ENCODE data around the gene ENTR1.

Gene ENTR1

DNA sequence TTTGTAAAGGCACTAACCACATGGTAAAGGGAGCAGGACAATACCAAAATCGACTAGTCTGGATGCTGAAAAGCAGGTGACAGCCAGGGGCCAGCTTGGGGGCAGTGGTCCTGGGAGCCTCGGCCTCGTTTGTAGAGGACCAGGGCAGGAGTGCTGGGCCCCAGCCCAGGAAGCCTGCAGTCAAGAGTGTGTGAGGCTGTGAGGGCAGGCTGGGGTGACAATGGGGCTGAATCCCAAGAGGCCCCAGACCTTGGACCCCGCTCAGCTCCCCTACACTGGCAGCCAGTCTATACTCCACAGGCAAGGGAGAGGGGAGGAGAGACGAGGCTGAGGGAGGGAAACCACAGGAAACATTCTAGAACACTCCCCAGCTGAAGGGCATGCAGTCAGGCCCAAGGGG is 31.9 kb upstream of the ENTR1 start:
- POLR2A ChIA-PET = interaction anchor here (1.7 kb wide), 1 partner anchor 18 kb away, joined by 6 read pairs; no protein-coding TSS in a partner anchor

DNA sequence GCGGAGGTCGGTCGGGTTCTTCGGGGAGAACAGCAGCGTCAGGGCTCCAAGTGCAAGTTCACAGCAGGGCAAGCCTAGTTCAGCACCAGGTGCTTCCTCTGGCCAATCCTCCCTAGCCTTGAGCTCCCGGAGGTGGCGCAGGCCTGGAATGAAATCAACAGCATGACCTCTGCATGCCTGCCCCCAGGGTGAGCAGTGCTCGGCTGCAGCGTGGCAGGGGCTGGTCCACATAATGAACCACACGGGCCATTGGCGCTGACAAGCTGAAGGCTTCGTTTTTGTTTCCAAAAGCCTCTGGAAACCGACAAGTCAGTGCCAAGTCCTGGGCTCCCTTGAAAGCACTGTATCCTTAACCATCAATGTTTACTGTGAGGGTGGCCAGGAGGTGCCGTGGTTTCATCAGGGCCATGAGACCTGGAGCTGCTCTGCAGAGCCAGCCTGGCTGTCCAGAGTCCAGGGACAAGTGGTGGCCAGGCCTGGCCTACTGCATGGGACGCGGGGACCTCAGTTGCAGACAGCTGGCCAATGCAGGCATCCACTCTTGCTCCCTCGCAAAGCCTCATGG is 31.3 kb upstream of the ENTR1 start:
- Histone ChIP-seq H3K4me3 (ENCODE audit: low read depth, low read length) (no peak overlapping the region), H3K4me1 (ENCODE audit: control insufficient read depth, insufficient read depth, low read length) (0 out of 2 replicates have a peak, but pooled peaks cover 2% of the 10 kb centered on the region), H3K27ac (ENCODE audit: extremely low read depth, low read depth, low read length) (no peak overlapping the region), H3K9me3 (ENCODE audit: control insufficient read depth, insufficient read depth, low read depth, low read length) (no peaks in the 10 kb centered on the region), H3K36me3 (ENCODE audit: control insufficient read depth in 2 of 2, insufficient read depth in 1 of 2, low read length in 2 of 2) (peaks cover 11 to 73% of the 10 kb centered on the region in 2 experiments; a peak in 2 of 3 replicates)
- TF ChIP-seq KLF16 (tag by site-specific recombination; IDR thresholded peaks at IDR 0.05) (no peak), ZNF426 (tag by site-specific recombination; IDR thresholded peaks at IDR 0.05) (no peak)
- CTCF ChIA-PET = interaction anchor here (0.6 to 3.4 kb wide), 5 partner anchors 8 to 103 kb away, joined by 3 to 9 read pairs (median 4); no protein-coding TSS in a partner anchor
- POLR2A ChIA-PET = interaction anchor here (1.7 kb wide), 1 partner anchor 17 kb away, joined by 6 read pairs; no protein-coding TSS in a partner anchor

More for the DNA sequence above, 31.9 kb upstream of the ENTR1 start:
- no peak overlapping the region for H3K4me3 ChIP-seq (ENCODE audit: low read depth, low read length)
- CTCF ChIA-PET = interaction anchor here (0.9 to 3.4 kb wide), 2 partner anchors 16 to 104 kb away, joined by 3 to 9 read pairs; no protein-coding TSS in a partner anchor
- peaks cover 11 to 73% of the 10 kb centered on the region in 2 experiments; a peak in 2 of 3 replicates for H3K36me3 ChIP-seq (ENCODE audit: control insufficient read depth in 2 of 2, insufficient read depth in 1 of 2, low read length in 2 of 2)
- no peaks in the 10 kb centered on the region for H3K9me3 ChIP-seq (ENCODE audit: control insufficient read depth, insufficient read depth, low read depth, low read length)
- H3K4me1 ChIP-seq (ENCODE audit: control insufficient read depth, insufficient read depth, low read length) = 0 out of 2 replicates have a peak, but pooled peaks cover 2% of the 10 kb centered on the region
- no peak for TF ChIP-seq ZNF785 (tag by site-specific recombination; IDR thresholded peaks at IDR 0.05)
- no peak for TF ChIP-seq ZNF10 (tag by site-specific recombination; IDR thresholded peaks at IDR 0.05)
- no peak for TF ChIP-seq ZFP41 (tag by site-specific recombination; IDR thresholded peaks at IDR 0.05; ENCODE audit: borderline replicate concordance)
- no peak overlapping the region for H3K27ac ChIP-seq (ENCODE audit: extremely low read depth, low read depth, low read length)

DNA sequence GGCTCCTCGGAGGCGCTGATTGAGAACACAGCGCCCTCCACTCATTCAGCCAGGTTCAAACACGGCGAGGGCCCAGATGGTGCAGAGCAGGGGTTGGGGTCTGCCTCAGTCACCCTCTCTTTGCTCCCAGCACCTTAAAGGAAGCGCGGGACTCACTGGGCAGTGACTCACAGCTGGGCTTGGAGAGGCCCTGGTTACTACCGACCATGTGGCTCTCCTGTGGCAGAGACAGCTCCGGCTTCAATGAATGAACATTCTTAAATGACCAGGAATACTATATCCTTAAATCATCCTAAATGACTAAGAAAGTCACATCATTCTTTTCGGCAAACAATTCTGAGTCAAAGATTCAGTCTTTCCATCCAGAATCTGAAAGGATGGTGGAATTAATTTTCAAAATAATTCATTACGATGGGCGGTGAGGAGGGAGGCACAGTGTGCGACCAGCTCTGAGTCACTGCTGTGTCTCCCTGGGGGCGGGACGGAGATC is 30.8 kb upstream of the ENTR1 start:
- Histone ChIP-seq H3K9me3 (ENCODE audit: control insufficient read depth, insufficient read depth, low read depth, low read length) (no peaks in the 10 kb centered on the region), H3K4me3 (ENCODE audit: low read depth, low read length) (no peak overlapping the region), H3K4me1 (ENCODE audit: control insufficient read depth, insufficient read depth, low read length) (0 out of 2 replicates have a peak, but pooled peaks cover 2% of the 10 kb centered on the region), H3K27ac (ENCODE audit: extremely low read depth, low read depth, low read length) (no peak overlapping the region), H3K36me3 (ENCODE audit: control insufficient read depth in 2 of 2, insufficient read depth in 1 of 2, low read length in 2 of 2) (peaks cover 9 to 74% of the 10 kb centered on the region in 2 experiments; a peak in 2 of 3 replicates)
- ChIA-PET POLR2A (no interaction called here), CTCF (interaction anchor here (0.6 to 3.9 kb wide), 7 partner anchors 9 to 47 kb away, joined by 3 to 17 read pairs (median 5); no protein-coding TSS in a partner anchor)
- TF ChIP-seq ZNF335 (tag by site-specific recombination; conservative IDR thresholded peaks at IDR 0.05) = no peak
- TF ChIP-seq ZNF423 (tag by site-specific recombination; IDR thresholded peaks at IDR 0.05) = no peak
- TF ChIP-seq, protein P1, sequence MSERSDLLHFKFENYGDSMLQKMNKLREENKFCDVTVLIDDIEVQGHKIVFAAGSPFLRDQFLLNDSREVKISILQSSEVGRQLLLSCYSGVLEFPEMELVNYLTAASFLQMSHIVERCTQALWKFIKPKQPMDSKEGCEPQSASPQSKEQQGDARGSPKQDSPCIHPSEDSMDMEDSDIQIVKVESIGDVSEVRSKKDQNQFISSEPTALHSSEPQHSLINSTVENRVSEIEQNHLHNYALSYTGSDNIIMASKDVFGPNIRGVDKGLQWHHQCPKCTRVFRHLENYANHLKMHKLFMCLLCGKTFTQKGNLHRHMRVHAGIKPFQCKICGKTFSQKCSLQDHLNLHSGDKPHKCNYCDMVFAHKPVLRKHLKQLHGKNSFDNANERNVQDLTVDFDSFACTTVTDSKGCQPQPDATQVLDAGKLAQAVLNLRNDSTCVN (tag by site-specific recombination; optimal IDR thresholded peaks at IDR 0.05) = no peak
- TF ChIP-seq, protein P2, sequence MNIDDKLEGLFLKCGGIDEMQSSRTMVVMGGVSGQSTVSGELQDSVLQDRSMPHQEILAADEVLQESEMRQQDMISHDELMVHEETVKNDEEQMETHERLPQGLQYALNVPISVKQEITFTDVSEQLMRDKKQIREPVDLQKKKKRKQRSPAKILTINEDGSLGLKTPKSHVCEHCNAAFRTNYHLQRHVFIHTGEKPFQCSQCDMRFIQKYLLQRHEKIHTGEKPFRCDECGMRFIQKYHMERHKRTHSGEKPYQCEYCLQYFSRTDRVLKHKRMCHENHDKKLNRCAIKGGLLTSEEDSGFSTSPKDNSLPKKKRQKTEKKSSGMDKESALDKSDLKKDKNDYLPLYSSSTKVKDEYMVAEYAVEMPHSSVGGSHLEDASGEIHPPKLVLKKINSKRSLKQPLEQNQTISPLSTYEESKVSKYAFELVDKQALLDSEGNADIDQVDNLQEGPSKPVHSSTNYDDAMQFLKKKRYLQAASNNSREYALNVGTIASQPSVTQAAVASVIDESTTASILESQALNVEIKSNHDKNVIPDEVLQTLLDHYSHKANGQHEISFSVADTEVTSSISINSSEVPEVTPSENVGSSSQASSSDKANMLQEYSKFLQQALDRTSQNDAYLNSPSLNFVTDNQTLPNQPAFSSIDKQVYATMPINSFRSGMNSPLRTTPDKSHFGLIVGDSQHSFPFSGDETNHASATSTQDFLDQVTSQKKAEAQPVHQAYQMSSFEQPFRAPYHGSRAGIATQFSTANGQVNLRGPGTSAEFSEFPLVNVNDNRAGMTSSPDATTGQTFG (tag by site-specific recombination; IDR thresholded peaks at IDR 0.05; ENCODE audit: borderline replicate concordance) = no peak
- no peak for TF ChIP-seq ZNF768 (tag by site-specific recombination; IDR thresholded peaks at IDR 0.05)
- TF ChIP-seq ZBTB20 (tag by site-specific recombination; IDR thresholded peaks at IDR 0.05) = no peak
- TF ChIP-seq TCF7L2 (IDR thresholded peaks at IDR 0.05; ENCODE audit: borderline replicate concordance, low read depth, low read length) = no peak
- TF ChIP-seq ZNF121 (tag by site-specific recombination; IDR thresholded peaks at IDR 0.05) = no peak
- TF ChIP-seq ZNF660 (tag by site-specific recombination; IDR thresholded peaks at IDR 0.05) = no peak
- TF ChIP-seq ZNF155 (tag by site-specific recombination; IDR thresholded peaks at IDR 0.05) = no peak
- no peak for TF ChIP-seq ZNF596 (tag by site-specific recombination; IDR thresholded peaks at IDR 0.05)
- no peak for TF ChIP-seq ZNF140 (tag by site-specific recombination; IDR thresholded peaks at IDR 0.05)
- TF ChIP-seq, protein P3, sequence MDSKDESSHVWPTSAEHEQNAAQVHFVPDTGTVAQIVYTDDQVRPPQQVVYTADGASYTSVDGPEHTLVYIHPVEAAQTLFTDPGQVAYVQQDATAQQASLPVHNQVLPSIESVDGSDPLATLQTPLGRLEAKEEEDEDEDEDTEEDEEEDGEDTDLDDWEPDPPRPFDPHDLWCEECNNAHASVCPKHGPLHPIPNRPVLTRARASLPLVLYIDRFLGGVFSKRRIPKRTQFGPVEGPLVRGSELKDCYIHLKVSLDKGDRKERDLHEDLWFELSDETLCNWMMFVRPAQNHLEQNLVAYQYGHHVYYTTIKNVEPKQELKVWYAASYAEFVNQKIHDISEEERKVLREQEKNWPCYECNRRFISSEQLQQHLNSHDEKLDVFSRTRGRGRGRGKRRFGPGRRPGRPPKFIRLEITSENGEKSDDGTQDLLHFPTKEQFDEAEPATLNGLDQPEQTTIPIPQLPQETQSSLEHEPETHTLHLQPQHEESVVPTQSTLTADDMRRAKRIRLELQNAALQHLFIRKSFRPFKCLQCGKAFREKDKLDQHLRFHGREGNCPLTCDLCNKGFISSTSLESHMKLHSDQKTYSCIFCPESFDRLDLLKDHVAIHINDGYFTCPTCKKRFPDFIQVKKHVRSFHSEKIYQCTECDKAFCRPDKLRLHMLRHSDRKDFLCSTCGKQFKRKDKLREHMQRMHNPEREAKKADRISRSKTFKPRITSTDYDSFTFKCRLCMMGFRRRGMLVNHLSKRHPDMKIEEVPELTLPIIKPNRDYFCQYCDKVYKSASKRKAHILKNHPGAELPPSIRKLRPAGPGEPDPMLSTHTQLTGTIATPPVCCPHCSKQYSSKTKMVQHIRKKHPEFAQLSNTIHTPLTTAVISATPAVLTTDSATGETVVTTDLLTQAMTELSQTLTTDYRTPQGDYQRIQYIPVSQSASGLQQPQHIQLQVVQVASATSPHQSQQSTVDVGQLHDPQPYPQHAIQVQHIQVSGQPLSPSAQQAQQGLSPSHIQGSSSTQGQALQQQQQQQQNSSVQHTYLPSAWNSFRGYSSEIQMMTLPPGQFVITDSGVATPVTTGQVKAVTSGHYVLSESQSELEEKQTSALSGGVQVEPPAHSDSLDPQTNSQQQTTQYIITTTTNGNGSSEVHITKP (tag by site-specific recombination; IDR thresholded peaks at IDR 0.05) = no peak
- no peak for TF ChIP-seq OSR2 (tag by site-specific recombination; IDR thresholded peaks at IDR 0.05)
- TF ChIP-seq ZNF114 (tag by site-specific recombination; IDR thresholded peaks at IDR 0.05) = no peak

Measured in HEK293 (cell line).